Sigmoid colon (tissue), 7 donors: Measurements from ENCODE around the gene PURA. TPM values are rescaled to one million over a fixed set of nuclear protein-coding genes. Genes with fewer than 3 reads are reported as not detected.

Source experiments
- DNase-seq: peaks from one replicate; pipeline ENCODE4 v3.0.0-alpha.2; 2019
- H3K27ac ChIP-seq, 4 donors: fragments of 200-600 bp; sonication (generic); one replicate each; pipeline ENCODE4 v1.5.1; 2016 to 2019; ENCODE audit warnings: mild to moderate bottlenecking in 1 of 4
- H3K27me3 ChIP-seq, 3 donors: fragments of 200-600 bp; sonication (generic); one replicate each; pipeline ENCODE4 v1.5.1; 2019; ENCODE audit warnings: mild to moderate bottlenecking in 1 of 3
- H3K36me3 ChIP-seq, 4 donors: fragments of 200-600 bp; sonication (generic); one replicate each; pipeline ENCODE4 v1.5.1; 2016 to 2019
- H3K4me1 ChIP-seq, 4 donors: fragments of 200-600 bp; sonication (generic); one replicate each; pipeline ENCODE4 v1.5.1; 2017 to 2019
- H3K4me3 ChIP-seq, 4 donors: fragments of 200-600 bp; sonication (generic); one replicate each; pipeline ENCODE4 v1.5.1; 2017 to 2019; ENCODE audit warnings: mild to moderate bottlenecking in 2 of 4, moderate library complexity in 1 of 4
- H3K9me3 ChIP-seq, 4 donors: fragments of 200-600 bp in 3 of 4; sonication (generic) in 3 of 4; one replicate each; pipeline versions ENCODE4 v1.5.1 to v1.6.1; 2013 to 2019
- EP300 ChIP-seq, 4 donors: sonication (generic); formaldehyde crosslinking; IDR thresholded peaks; one replicate each; pipeline ENCODE4 v1.6.1; 2017; ENCODE audit warnings: antibody characterized with exemption in 4 of 4
- POLR2A ChIP-seq, 2 donors: fragments of 450-650 bp; IDR thresholded peaks; one replicate each; pipeline ENCODE4 v1.6.1; 2016; ENCODE audit warnings: antibody characterized with exemption in 2 of 2, mild to moderate bottlenecking in 2 of 2, moderate library complexity in 2 of 2
- POLR2AphosphoS5 ChIP-seq, 4 donors: sonication (generic); formaldehyde crosslinking; IDR thresholded peaks; one replicate each; pipeline ENCODE4 v1.6.1; 2017; ENCODE audit warnings: antibody characterized with exemption in 4 of 4
- WGBS, 2 donors: extraction: QIAGEN DNeasy Blood & Tissue Kit; methylation state at CpG; one replicate each; pipeline ENCODE4 v1.1.7; 2013; 5-methylcytosine and 5-hydroxymethylcytosine counted together
- intact Hi-C: fragments of 100-400 bp; cut with DNase I; formaldehyde crosslinking; loops from one replicate; pipeline ENCODE4 v1.15.1; 2023
- polyA plus RNA-seq, 3 donors: library from polyadenylated mRNA; stranded (reverse); fragments of 200-250 nt; gene quantifications; one replicate each; pipeline ENCODE4 v1.2.3, GENCODE V29; 2013
- total RNA-seq, 4 donors: library from RNA; depleted of rRNA; stranded (reverse); fragments of >200 nt; gene quantifications; one replicate each; pipeline ENCODE4 v1.1.0, GENCODE V29; 2016
- TF ChIP-seq, protein P1 (sequence below), 4 experiments: fragments of 450-650 bp in 3 of 4; fragments of 200-600 bp in 1 of 4; IDR thresholded peaks; one replicate each; pipeline ENCODE4 v1.5.1; 2016 to 2019; ENCODE audit warnings: antibody characterized with exemption in 4 of 4, mild to moderate bottlenecking in 3 of 4, moderate library complexity in 2 of 4
- donor health status: healthy with polysubstance abuse.
- donor health status: Bipolar disorder and iron deficiency.
- donor health status: healthy.

The PURA gene
- total and polyA plus RNA-seq, 7 donors = 3.6 to 59.8 (median 36.4) TPM

DNA sequence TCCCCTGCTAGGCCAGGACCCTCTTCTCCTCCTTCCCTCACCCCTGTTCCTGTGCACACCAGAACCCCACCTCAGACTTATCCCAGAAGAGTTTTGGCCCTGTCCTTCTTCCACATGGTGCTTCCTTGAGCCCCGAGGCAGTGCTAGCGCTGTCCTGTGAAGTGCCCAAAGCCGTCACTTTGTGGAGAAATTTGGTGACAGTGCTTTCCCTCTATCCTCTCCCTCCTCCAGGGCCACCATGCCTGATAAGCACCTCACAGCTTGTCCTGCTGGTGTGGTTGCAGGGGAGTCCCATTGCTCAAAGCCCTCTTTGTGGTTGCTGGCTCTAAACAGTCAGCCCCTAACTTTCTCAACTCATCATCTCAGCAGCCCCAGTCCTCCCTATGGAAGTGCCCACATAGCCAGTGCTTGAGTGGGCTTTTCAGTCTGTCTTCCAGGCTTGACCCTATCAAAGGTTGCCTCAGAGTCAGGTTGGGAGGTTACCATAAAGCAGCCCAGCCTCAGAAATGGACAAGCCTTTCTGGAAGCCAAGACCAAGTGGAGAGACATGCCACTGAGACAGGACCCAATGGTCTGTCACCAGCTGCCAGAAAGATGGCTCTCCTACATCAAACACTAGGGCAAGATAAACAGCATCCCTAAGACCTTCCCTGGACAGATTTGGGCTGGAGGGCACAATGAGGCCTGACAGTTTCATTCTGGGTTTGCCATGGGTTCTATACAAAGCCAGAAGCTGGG lies 29.8 kb downstream of the PURA start:
- DNase-seq = no peak
- WGBS, 2 donors = 96 to 98% methylated on average over 3 of the region's 3 CpGs
- Histone ChIP-seq H3K4me3 (no peak overlapping the region), H3K36me3 (no peaks in the 10 kb centered on the region), H3K27ac (no peak overlapping the region), H3K9me3 (no peaks in the 10 kb centered on the region), H3K27me3 (no peaks in the 10 kb centered on the region), H3K4me1 (peaks cover 0 to 37% (median 26%) of the 10 kb centered on the region in 4 donors)
- intact Hi-C loops = loop anchor here (2.0 to 10.0 kb wide), 4 partner anchors 29 to 279 kb away; partner anchors contain the start of gene PURA
- TF ChIP-seq POLR2AphosphoS5 (IDR thresholded peaks at IDR 0.05) = no peak
- TF ChIP-seq, protein P1, sequence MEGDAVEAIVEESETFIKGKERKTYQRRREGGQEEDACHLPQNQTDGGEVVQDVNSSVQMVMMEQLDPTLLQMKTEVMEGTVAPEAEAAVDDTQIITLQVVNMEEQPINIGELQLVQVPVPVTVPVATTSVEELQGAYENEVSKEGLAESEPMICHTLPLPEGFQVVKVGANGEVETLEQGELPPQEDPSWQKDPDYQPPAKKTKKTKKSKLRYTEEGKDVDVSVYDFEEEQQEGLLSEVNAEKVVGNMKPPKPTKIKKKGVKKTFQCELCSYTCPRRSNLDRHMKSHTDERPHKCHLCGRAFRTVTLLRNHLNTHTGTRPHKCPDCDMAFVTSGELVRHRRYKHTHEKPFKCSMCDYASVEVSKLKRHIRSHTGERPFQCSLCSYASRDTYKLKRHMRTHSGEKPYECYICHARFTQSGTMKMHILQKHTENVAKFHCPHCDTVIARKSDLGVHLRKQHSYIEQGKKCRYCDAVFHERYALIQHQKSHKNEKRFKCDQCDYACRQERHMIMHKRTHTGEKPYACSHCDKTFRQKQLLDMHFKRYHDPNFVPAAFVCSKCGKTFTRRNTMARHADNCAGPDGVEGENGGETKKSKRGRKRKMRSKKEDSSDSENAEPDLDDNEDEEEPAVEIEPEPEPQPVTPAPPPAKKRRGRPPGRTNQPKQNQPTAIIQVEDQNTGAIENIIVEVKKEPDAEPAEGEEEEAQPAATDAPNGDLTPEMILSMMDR (IDR thresholded peaks at IDR 0.05) = no peak
- no peak for TF ChIP-seq POLR2A (IDR thresholded peaks at IDR 0.05)
- no peak for TF ChIP-seq EP300 (IDR thresholded peaks at IDR 0.05)

DNA sequence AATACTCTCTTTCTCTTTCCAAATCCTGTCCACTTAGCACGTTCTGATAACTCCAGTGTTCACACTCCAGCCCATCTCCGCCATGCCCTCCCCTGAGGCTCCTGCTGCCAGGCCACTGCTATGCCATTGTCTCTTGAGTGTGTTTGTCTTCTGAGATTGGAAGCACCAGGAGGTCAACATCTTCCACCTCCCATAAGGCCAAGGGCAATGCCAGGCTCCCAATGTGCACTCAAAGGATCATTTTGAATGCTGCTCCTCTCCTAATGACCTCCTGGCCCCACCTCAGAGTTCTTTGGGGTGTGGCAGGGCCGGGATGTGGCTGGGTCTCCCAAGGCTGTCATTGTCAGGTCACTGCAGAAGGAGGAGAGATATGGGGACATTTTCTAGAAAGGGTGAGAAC lies 31.3 kb downstream of the PURA start:
- no peaks in the 10 kb centered on the region for H3K27me3 ChIP-seq
- no peaks in the 10 kb centered on the region for H3K9me3 ChIP-seq
- 60 to 73% methylated on average over 3 of the region's 3 CpGs for WGBS, 2 donors
- peak overlapping the region in 2 of 4 donors; percentile 50 for H3K4me3 ChIP-seq
- no peak for DNase-seq
- no peaks in the 10 kb centered on the region for H3K36me3 ChIP-seq
- intact Hi-C loops = loop anchor here (2.0 to 10.0 kb wide), 5 partner anchors 30 to 358 kb away; partner anchors contain the start of gene PURA
- TF ChIP-seq POLR2A (IDR thresholded peaks at IDR 0.05) (no peak), POLR2AphosphoS5 (IDR thresholded peaks at IDR 0.05) (no peak), EP300 (IDR thresholded peaks at IDR 0.05) (no peak)
- TF ChIP-seq, protein P1 (IDR thresholded peaks at IDR 0.05) = no peak
- H3K4me1 ChIP-seq = peaks cover 0 to 35% (median 26%) of the 10 kb centered on the region in 4 donors
- H3K27ac ChIP-seq = no peak overlapping the region

DNA sequence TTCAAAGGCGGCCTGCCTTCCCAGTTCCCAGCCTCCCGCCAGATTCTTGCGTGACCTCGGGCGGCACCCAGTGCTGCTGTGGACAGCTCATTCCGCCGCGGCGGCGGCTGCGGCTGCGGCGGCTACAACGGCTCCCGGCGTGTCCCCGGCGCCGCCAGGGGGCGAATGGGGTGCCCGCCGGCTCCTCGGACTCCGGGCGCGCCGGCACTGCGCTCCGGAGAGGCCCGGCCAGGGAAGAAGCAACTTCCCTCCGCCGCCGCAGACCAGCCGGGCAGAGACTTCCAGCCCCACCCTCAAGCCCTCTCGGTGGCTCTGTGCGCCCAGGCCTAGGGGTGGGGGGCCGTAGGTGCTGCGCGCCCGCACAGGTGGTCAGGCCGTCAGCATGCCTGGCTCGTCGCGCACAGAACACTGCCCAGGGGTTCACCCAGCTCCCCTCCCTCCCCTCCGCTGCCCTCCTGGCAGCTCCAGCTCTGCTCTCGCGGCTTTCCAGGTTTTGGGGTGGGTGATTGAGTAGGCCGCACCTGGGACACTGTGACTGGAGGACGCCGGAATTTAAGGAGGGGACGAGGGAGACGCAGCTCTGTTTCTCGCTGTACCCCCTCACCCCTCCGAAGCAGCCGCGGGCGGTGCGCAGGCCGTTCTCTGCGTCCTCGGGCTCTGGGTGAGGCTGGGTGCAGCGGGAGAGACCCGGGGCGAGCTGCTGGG lies 32.1 kb downstream of the PURA start:
- H3K9me3 ChIP-seq = no peaks in the 10 kb centered on the region
- no peaks in the 10 kb centered on the region for H3K27me3 ChIP-seq
- peak; percentile 85 for DNase-seq
- intact Hi-C loops = loop anchor here (2.0 to 10.0 kb wide), 5 partner anchors 31 to 359 kb away; partner anchors contain the start of gene PURA
- H3K36me3 ChIP-seq = no peaks in the 10 kb centered on the region
- peak overlapping the region; percentile 25 to 50 (median 47) for H3K4me3 ChIP-seq
- 7 to 15% methylated on average over 64 of the region's 64 CpGs for WGBS, 2 donors
- peaks cover 0 to 28% (median 22%) of the 10 kb centered on the region in 4 donors for H3K4me1 ChIP-seq
- TF ChIP-seq, protein P1 (IDR thresholded peaks at IDR 0.05) = peak in 3 of 4 experiments; percentile 2 to 84 (median 51)
- no peak for TF ChIP-seq POLR2A (IDR thresholded peaks at IDR 0.05)
- peak overlapping the region in 1 of 4 donors; percentile 45 for H3K27ac ChIP-seq

DNA sequence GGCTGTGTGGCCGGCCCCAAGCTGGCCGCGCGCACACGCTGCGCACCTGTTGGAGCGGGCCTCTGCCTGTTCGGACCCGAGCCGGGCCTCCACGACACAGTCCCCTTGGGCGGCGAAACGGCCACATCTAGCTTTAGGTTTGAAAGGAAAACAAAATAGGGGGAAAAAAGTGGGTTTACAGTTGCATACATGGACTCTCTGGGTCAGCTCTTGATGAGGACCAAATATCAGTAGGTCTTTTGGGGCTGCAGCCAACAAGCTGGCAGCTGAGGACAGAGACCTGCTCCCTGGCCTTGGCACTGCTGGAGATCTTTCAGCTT lies 32.6 kb downstream of the PURA start:
- no peaks in the 10 kb centered on the region for H3K36me3 ChIP-seq
- TF ChIP-seq, protein P1 (IDR thresholded peaks at IDR 0.05) = no peak
- TF ChIP-seq EP300 (IDR thresholded peaks at IDR 0.05) = no peak
- TF ChIP-seq POLR2A (IDR thresholded peaks at IDR 0.05) = no peak
- TF ChIP-seq POLR2AphosphoS5 (IDR thresholded peaks at IDR 0.05) = no peak
- DNase-seq = no peak
- H3K27ac ChIP-seq = no peak overlapping the region
- H3K4me1 ChIP-seq = peaks cover 0 to 23% (median 20%) of the 10 kb centered on the region in 4 donors
- peak overlapping the region in 3 of 4 donors; percentile 44 to 50 (median 50) for H3K4me3 ChIP-seq
- no peaks in the 10 kb centered on the region for H3K9me3 ChIP-seq
- WGBS, 2 donors = 44 to 80% methylated on average over 14 of the region's 14 CpGs
- intact Hi-C loops = loop anchor here (5.0 to 10.0 kb wide), 2 partner anchors 282 to 359 kb away; no protein-coding TSS in a partner anchor
- no peaks in the 10 kb centered on the region for H3K27me3 ChIP-seq
